Activated CD8-positive, alpha-beta memory T cell treated with anti-CD3 and anti-CD28 coated beads, Interleukin-2, amount 50 U/mL, for 1 hour (primary cell): ENCODE data around the gene ARTN.

Source experiments
- DNase-seq: peaks from one replicate; pipeline ENCODE4 v3.0.0-alpha.2; 2020; ENCODE audit errors: extremely low read depth

The ARTN gene

DNA sequence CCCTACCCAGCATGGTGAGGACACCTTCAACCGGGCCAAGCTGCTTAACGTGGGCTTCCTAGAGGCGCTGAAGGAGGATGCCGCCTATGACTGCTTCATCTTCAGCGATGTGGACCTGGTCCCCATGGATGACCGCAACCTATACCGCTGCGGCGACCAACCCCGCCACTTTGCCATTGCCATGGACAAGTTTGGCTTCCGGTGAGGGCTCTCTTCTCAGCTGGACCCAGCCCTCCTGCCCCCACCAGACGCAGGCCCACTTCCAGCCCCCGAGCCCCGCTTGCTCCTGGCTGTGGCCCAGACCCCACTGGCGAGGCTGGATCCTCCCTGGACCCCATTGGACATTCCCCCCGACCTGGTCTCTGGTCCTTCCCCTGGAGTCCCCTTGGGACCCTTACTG, 51.3 kb downstream of the ARTN start:
- DNase-seq, result no peak

DNA sequence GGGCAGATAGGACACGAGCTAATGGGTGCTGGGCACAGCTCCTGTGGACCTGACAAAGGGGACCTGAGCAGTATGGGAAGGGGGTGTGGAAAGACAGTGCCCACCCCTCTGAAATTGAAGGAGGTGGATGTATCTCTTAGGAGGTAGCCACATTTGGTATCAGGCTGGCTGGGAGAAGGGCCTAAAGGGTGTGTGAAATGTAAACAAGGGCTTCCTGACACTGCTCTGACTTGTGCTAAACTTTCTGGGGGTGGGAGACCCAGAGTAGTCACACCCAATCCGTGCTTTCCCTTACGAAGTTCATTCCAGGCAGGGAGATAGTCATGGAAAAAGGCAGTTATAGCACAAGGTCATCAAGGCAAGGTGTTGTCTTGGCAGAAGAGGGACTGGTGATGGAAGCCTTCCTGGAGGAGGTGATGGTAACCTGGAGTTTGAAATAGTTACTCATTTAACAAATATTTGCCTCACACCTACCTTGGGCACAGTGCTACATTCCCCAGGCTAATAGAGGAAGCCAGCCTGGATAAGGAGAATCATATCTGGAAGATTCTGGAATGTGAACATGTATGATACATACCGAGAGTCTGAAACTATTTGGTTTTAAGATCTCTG, 52.5 kb downstream of the ARTN start:
- no peak for DNase-seq

DNA sequence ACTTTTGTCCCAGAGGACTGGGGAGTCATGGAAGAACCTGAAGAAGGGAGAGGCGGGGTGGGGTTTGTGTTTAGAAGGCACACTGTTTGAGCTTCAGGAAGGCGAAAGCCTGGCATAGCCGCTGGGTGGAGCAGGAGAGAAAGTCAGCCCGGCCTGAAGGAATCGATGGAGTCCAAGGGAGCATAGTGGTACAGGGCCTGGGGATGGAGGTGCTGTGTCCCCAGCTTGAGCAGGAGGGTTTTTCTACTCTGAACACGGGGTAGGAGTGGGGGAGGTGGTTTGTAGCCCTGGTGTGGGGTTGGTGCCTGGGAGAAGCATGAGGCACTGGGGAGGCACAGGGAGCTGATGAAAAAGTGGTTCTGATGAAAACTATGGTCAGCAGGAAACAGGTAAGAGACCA, 53.1 kb downstream of the ARTN start:
- DNase-seq, result no peak
